IMR-90 (cell line): ENCODE data around the gene DHRS4. TPM values are rescaled to one million over a fixed set of nuclear protein-coding genes. Genes with fewer than 3 reads are reported as not detected.
A peak's percentile ranks its signal among the peaks of the same experiment; 100 is the strongest.
"Not testable (repeated sequence)": the region's sequence is repeated elsewhere in the genome, so short reads cannot be mapped to it uniquely, and the experiment has no call there.

Source experiments
- ATAC-seq: fragments of 200-7000 bp; cut with Tn5 transposase; 2 replicates; pipeline ENCODE4 v1.9.1; 2020; ENCODE audit warnings: low read depth, mild to moderate bottlenecking, moderate library complexity
- BruUV-seq: library from RNA; stranded (reverse); fragments of 400-500 nt; replicated peaks from 2 replicates; lab custom pipeline; 2021; lab: Mats Ljungman, UMichigan
- CTCF ChIA-PET: fragments of 300-600 bp; formaldehyde crosslinking; extraction: SDS; loops from one replicate; lab custom pipeline; 2021; ENCODE audit warnings: antibody characterized with exemption; lab: Yijun Ruan, JAX
- POLR2A ChIA-PET: fragments of 300-600 bp; sonication (Branson Sonifier 250); formaldehyde crosslinking; loops from one replicate; lab custom pipeline; 2022; ENCODE audit warnings: antibody characterized with exemption; ENCODE audit not compliant: unreplicated experiment; lab: Charles Lee
- DNase-seq: peaks from one replicate; pipeline ENCODE4 v3.0.0; 2013
- H2AFZ ChIP-seq: replicated peaks from 2 replicates; pipeline ENCODE3; 2013; ENCODE audit warnings: low read length, mild to moderate bottlenecking; ENCODE audit not compliant: poor library complexity
- H2AK5ac ChIP-seq: 2 replicates; pipeline ENCODE4 v1.6.1; 2013; ENCODE audit warnings: low read depth, low read length, inconsistent platforms
- H2AK9ac ChIP-seq: replicated peaks from 2 replicates; pipeline ENCODE3; 2013; ENCODE audit warnings: mild to moderate bottlenecking, low read depth, low read length, moderate library complexity; ENCODE audit not compliant: poor library complexity
- H2BK120ac ChIP-seq: 2 replicates; pipeline ENCODE4 v1.6.1; 2013; ENCODE audit warnings: low read depth, low read length, inconsistent platforms
- H2BK15ac ChIP-seq: 3 replicates; pipeline ENCODE4 v1.6.1; 2013; ENCODE audit warnings: low read depth, low read length, inconsistent platforms
- H2BK20ac ChIP-seq: 2 replicates; pipeline ENCODE4 v1.6.1; 2013; ENCODE audit warnings: low read depth, mild to moderate bottlenecking, inconsistent platforms, low read length, moderate library complexity
- H2BK5ac ChIP-seq: 2 replicates; pipeline ENCODE4 v1.6.1; 2013; ENCODE audit warnings: mild to moderate bottlenecking, low read depth, low read length, inconsistent platforms; ENCODE audit not compliant: poor library complexity, severe bottlenecking
- H3K14ac ChIP-seq: replicated peaks from 2 replicates; pipeline ENCODE4 v1.6.1; 2013; ENCODE audit warnings: low read depth, low read length, inconsistent platforms
- H3K18ac ChIP-seq: 2 replicates; pipeline ENCODE4 v1.6.1; 2013; ENCODE audit warnings: low read depth, low read length, control low read depth
- H3K23ac ChIP-seq: 2 replicates; pipeline ENCODE4 v1.6.1; 2013; ENCODE audit warnings: low read depth, low read length, inconsistent platforms
- H3K27ac ChIP-seq: 2 replicates; pipeline ENCODE4 v1.5.1; 2013; ENCODE audit warnings: mild to moderate bottlenecking, control low read depth, low read length; ENCODE audit not compliant: insufficient read depth
- H3K27me3 ChIP-seq: 2 replicates; pipeline ENCODE4 v1.6.1; 2013; ENCODE audit warnings: low read length; ENCODE audit not compliant: control insufficient read depth, insufficient read depth
- H3K36me3 ChIP-seq: 2 replicates; pipeline ENCODE4 v1.6.1; 2013; ENCODE audit warnings: low read length, mixed read lengths; ENCODE audit not compliant: control insufficient read depth, insufficient read depth
- H3K4ac ChIP-seq: 2 replicates; pipeline ENCODE4 v1.6.1; 2013; ENCODE audit warnings: low read depth, low read length, inconsistent platforms
- H3K4me1 ChIP-seq: 2 replicates; pipeline ENCODE4 v1.6.1; 2013; ENCODE audit warnings: low read length, mixed read lengths; ENCODE audit not compliant: control insufficient read depth, insufficient read depth
- H3K4me2 ChIP-seq: 2 replicates; pipeline ENCODE4 v1.6.1; 2013; ENCODE audit warnings: low read depth, mild to moderate bottlenecking, control low read depth, low read length, moderate library complexity
- H3K4me3 ChIP-seq: 2 replicates; pipeline ENCODE4 v1.5.1; 2013; ENCODE audit warnings: low read depth, mild to moderate bottlenecking, control low read depth, low read length, moderate library complexity; ENCODE audit not compliant: insufficient read depth
- H3K56ac ChIP-seq: 2 replicates; pipeline ENCODE4 v1.6.1; 2013; ENCODE audit warnings: low read length, inconsistent platforms; ENCODE audit not compliant: insufficient read depth; ENCODE audit errors: extremely low read depth
- H3K79me1 ChIP-seq, 2 experiments: 2 replicates each; pipeline ENCODE4 v1.6.1; 2013; ENCODE audit warnings: low read length in 2 of 2, inconsistent platforms in 1 of 2, low read depth in 1 of 2
- H3K9ac ChIP-seq: 2 replicates; pipeline ENCODE4 v1.6.1; 2013; ENCODE audit warnings: low read depth, low read length, control low read depth
- H3K9me1 ChIP-seq: 2 replicates; pipeline ENCODE4 v1.6.1; 2013; ENCODE audit warnings: low read length, inconsistent platforms; ENCODE audit not compliant: insufficient read depth
- H3K9me3 ChIP-seq: 2 replicates; pipeline ENCODE4 v1.6.1; 2013; ENCODE audit warnings: low read length; ENCODE audit not compliant: control insufficient read depth, insufficient read depth
- H4K20me1 ChIP-seq: 2 replicates; pipeline ENCODE4 v1.6.1; 2013; ENCODE audit warnings: low read length, inconsistent platforms; ENCODE audit not compliant: insufficient read depth
- H4K5ac ChIP-seq: 2 replicates; pipeline ENCODE4 v1.6.1; 2013; ENCODE audit warnings: mild to moderate bottlenecking, low read depth, low read length, control low read depth
- H4K8ac ChIP-seq, 2 experiments: 2 replicates each; pipeline ENCODE4 v1.6.1; 2013; ENCODE audit warnings: low read depth in 2 of 2, low read length in 2 of 2, control low read depth in 1 of 2, inconsistent platforms in 1 of 2
- H4K91ac ChIP-seq: 2 replicates; pipeline ENCODE4 v1.6.1; 2013; ENCODE audit warnings: low read depth, low read length, inconsistent platforms; ENCODE audit not compliant: insufficient read depth
- CTCF ChIP-seq: conservative IDR thresholded peaks from 2 replicates; pipeline ENCODE4 v1.5.1; 2012; ENCODE audit warnings: mild to moderate bottlenecking, low read depth, low read length, improper control_type of control experiment
- MAFK ChIP-seq: IDR thresholded peaks from 2 replicates; pipeline ENCODE4 v1.6.1; 2012; ENCODE audit warnings: low read depth, low read length, improper control_type of control experiment
- WGBS, 2 experiments: methylation state at CpG; one replicate each; pipeline versions ENCODE4 v1.1.5 to v1.1.7; 2013; ENCODE audit warnings: missing lambda C conversion rate in 2 of 2; ENCODE audit not compliant: insufficient read length in 1 of 2; ENCODE audit errors: extremely low coverage in 2 of 2; 5-methylcytosine and 5-hydroxymethylcytosine counted together
- dilution Hi-C: fragments of 300-500 bp; cut with HindIII; formaldehyde crosslinking; loops from one replicate; pipeline ENCODE4 v1.14.3; 2018; ENCODE audit warnings: low sequenced_read_pairs; ENCODE audit not compliant: unreplicated experiment
- in situ Hi-C: fragments of 300-500 bp; cut with MboI; formaldehyde crosslinking; loops from 3 replicates; pipeline ENCODE4 v1.14.3; 2019; ENCODE audit warnings: low sequenced_read_pairs, inconsistent platforms, mixed read lengths
- intact Hi-C: fragments of 100-400 bp; cut with micrococcal nuclease; formaldehyde crosslinking; loops from 2 replicates; pipeline ENCODE4 v1.10.0; 2022
- polyA plus RNA-seq, 3 experiments: library from polyadenylated mRNA; depleted of rRNA; stranded (reverse); fragments of >200 nt; gene quantifications; 2 replicates each; pipeline ENCODE4 v1.2.3, GENCODE V29; 2012; ENCODE audit warnings: low replicate concordance in 1 of 3
- total RNA-seq: library from RNA; depleted of rRNA; stranded (reverse); fragments of >200 nt; gene quantifications from 2 replicates; pipeline ENCODE4 v1.2.3, GENCODE V29; 2012

The DHRS4 gene
- total and polyA plus RNA-seq, 2 of the 4 experiments (the other 2 are of a cell fraction), result 43.2 to 51.8 TPM

- H2BK20ac ChIP-seq, H2BK5ac ChIP-seq, H2AK9ac ChIP-seq, H4K8ac ChIP-seq, H3K23ac ChIP-seq, H3K14ac ChIP-seq, H3K9me1 ChIP-seq, H3K4me1 ChIP-seq, H3K9me3 ChIP-seq, H2AFZ ChIP-seq, H4K20me1 ChIP-seq, H2AK5ac ChIP-seq, dilution Hi-C loops, CTCF ChIA-PET, H3K27me3 ChIP-seq, intact Hi-C loops, BruUV-seq, H3K4ac ChIP-seq, H3K4me3 ChIP-seq, POLR2A ChIA-PET, H3K27ac ChIP-seq, H2BK15ac ChIP-seq, H3K79me1 ChIP-seq, H4K5ac ChIP-seq, H3K36me3 ChIP-seq, H2BK120ac ChIP-seq, H3K9ac ChIP-seq, H4K91ac ChIP-seq, H3K4me2 ChIP-seq, H3K56ac ChIP-seq, H3K18ac ChIP-seq: not testable (repeated sequence)
- in situ Hi-C loops, result loop anchor here (5.0 to 10.0 kb wide), 2 partner anchors 35 to 118 kb away; partner anchors contain the start of gene PCK2
- peak; percentile 69 for ATAC-seq
- no CpG with 5 or more reads among the region's 2 CpGs for WGBS, 2 experiments
- TF ChIP-seq CTCF, result 0 out of 2 replicates have a peak, but pooled peaks have one; percentile 10
- TF ChIP-seq MAFK, result peak; percentile 57
- DNase-seq, result peak; percentile 1
Measured at GRCh38 chr14:23977208-23977607, 23.6 kb downstream of the DHRS4 start.

GRCh38 chr14:23981951-23982813, 28.6 kb downstream of the DHRS4 start:
- DNase-seq, H3K9ac ChIP-seq, H3K36me3 ChIP-seq, H3K4ac ChIP-seq, H4K91ac ChIP-seq, H3K27ac ChIP-seq, H3K14ac ChIP-seq, H3K4me2 ChIP-seq, H2AFZ ChIP-seq, POLR2A ChIA-PET, CTCF ChIA-PET, H2BK5ac ChIP-seq, H4K8ac ChIP-seq, H3K4me1 ChIP-seq, H3K23ac ChIP-seq, H2BK120ac ChIP-seq, ATAC-seq, H2BK15ac ChIP-seq, H3K4me3 ChIP-seq, H3K56ac ChIP-seq, H3K79me1 ChIP-seq, H4K5ac ChIP-seq, H2AK9ac ChIP-seq, H3K9me1 ChIP-seq, H3K18ac ChIP-seq, H2AK5ac ChIP-seq, H4K20me1 ChIP-seq, H2BK20ac ChIP-seq, H3K9me3 ChIP-seq, H3K27me3 ChIP-seq, dilution Hi-C loops, BruUV-seq: not testable (repeated sequence)
- no CpG with 5 or more reads among the region's 10 CpGs for WGBS, 2 experiments
- in situ Hi-C loops (loop anchor here (10.0 kb wide), 1 partner anchor 53 kb away; no protein-coding TSS in a partner anchor), intact Hi-C loops (loop anchor here (10.0 kb wide), 1 partner anchor 313 kb away; the partner anchor contains the start of genes DHRS1 and NOP9)
